SK-N-SH (cell line): ENCODE results near the gene PRSS36.

Experiments used
- CTCF ChIP-seq: fragments of 200-600 bp; sonication (generic); IDR thresholded peaks from 2 replicates; pipeline ENCODE4 v1.6.1; 2017; ENCODE audit warnings: antibody characterized with exemption, mild to moderate bottlenecking, moderate library complexity
- EP300 ChIP-seq, 2 experiments: IDR thresholded peaks; 2 replicates each; pipeline versions ENCODE4 v1.4.0 to v1.6.1; 2012; ENCODE audit warnings: borderline replicate concordance in 1 of 2, low read depth in 1 of 2, low read length in 1 of 2
- FOXM1 ChIP-seq: IDR thresholded peaks from 2 replicates; pipeline ENCODE4 v1.4.0; 2012; ENCODE audit warnings: low read depth, mild to moderate bottlenecking
- GATA2 ChIP-seq: sonication (generic); formaldehyde crosslinking; IDR thresholded peaks from 2 replicates; pipeline ENCODE4 v1.5.0; 2020; ENCODE audit warnings: mild to moderate bottlenecking, missing genetic modification reagents
- MXI1 ChIP-seq: IDR thresholded peaks from 2 replicates; pipeline ENCODE4 v1.6.1; 2012; ENCODE audit warnings: mild to moderate bottlenecking, low read depth, low read length, improper control_type of control experiment
- NRF1 ChIP-seq: IDR thresholded peaks from 2 replicates; pipeline ENCODE4 v1.6.1; 2012; ENCODE audit warnings: low read depth, mild to moderate bottlenecking, low read length
- POLR2AphosphoS5 ChIP-seq: IDR thresholded peaks from 2 replicates; pipeline ENCODE4 v1.6.1; 2012; ENCODE audit warnings: low read depth, low read length
- RFX5 ChIP-seq: IDR thresholded peaks from 2 replicates; pipeline ENCODE4 v1.6.1; 2012; ENCODE audit warnings: mild to moderate bottlenecking, improper control_type of control experiment, low read length
- SIN3A ChIP-seq: IDR thresholded peaks from 2 replicates; pipeline ENCODE4 v1.6.1; 2012; ENCODE audit warnings: low read depth, mild to moderate bottlenecking, low read length, moderate library complexity, borderline replicate concordance

GRCh38 chr16:31114468-31114867, 35.4 kb downstream of the PRSS36 start:
- TF ChIP-seq RFX5, result no peak
- TF ChIP-seq CTCF, result no peak
- no peak for TF ChIP-seq GATA2 (CRISPR knock-in tag)
- TF ChIP-seq SIN3A, result no peak
- TF ChIP-seq EP300 (IDR thresholded peaks at IDR 0.05; ENCODE audit: borderline replicate concordance in 1 of 2, low read depth in 1 of 2, low read length in 1 of 2), result no peak
- TF ChIP-seq POLR2AphosphoS5, result no peak
- no peak for TF ChIP-seq MXI1
- no peak for TF ChIP-seq FOXM1
- no peak for TF ChIP-seq NRF1
